Measurements from ENCODE around the gene LYPD6.

LYPD6 gene

GRCh38 chr2:149353421-149353820 lies 23.0 kb downstream of the LYPD6 start:
- DNase-seq (ENCODE audit: low read depth), result no peak

GRCh38 chr2:149355716-149356422 lies 25.5 kb downstream of the LYPD6 start:
- DNase-seq (ENCODE audit: low read depth), result no peak

- no peak for DNase-seq (ENCODE audit: low read depth)
These were observed 26.7 kb downstream of the LYPD6 start for GRCh38 chr2:149357058-149357457.

- no peak for DNase-seq (ENCODE audit: low read depth)
These were observed 29.7 kb downstream of the LYPD6 start for GRCh38 chr2:149360106-149360505.

DNA sequence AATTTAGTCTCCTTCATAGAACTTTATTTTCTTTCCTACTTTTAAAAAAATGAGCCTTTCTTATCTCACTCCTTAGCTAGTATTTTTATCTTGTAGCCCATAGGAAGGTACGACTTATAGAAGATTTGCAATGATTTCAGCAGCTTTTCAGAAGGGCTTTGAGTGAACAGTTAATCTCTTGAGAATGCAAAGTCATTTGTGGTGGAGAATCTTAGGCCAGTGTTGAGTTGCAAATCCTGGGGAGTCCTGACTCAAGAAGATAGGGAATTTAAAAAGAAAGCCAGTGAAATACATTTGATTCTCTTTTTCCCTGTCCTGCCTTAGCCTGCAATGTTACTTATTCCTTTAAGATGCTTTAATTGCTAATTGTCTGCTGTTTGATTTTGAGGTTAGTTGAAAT lies 33.6 kb downstream of the LYPD6 start:
- no peak for DNase-seq (ENCODE audit: low read depth)

GRCh38 chr2:149364839-149365238 lies 34.5 kb downstream of the LYPD6 start:
- no peak for DNase-seq (ENCODE audit: low read depth)

DNA sequence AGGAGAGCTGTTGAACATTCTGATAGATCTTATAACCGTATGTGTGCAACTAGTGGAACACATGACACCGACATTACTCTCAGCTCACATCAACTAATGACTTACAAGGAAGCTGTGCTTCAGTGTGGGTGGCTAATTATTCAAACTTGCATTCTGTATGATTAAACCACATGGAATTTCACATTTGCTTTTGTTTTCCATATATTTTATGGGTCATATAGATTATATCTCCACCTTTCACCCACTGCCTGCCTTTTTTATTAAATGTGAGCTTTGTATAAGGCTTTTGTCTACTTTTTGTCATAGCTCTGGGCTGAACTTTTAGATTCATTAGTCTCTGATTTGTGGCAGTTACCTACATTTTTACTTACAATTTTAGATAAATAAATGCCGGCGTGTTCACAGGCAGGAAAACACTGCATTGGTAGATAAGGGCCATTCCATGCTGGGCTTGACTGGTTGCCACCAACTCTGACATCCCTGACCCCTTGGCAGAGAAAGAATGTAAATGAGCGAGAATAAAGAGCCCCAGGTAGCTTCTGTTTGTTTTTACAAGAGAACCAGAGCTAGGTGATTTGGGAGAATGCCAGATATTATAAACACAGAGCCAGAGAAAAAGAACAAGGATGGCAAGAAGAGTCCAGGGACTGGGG lies 35.7 kb downstream of the LYPD6 start:
- no peak for DNase-seq (ENCODE audit: low read depth)

- DNase-seq (ENCODE audit: low read depth), result no peak
These were observed 39.8 kb downstream of the LYPD6 start for GRCh38 chr2:149370061-149370775.

GRCh38 chr2:149371476-149371875 lies 41.1 kb downstream of the LYPD6 start:
- no peak for DNase-seq (ENCODE audit: low read depth)

DNA sequence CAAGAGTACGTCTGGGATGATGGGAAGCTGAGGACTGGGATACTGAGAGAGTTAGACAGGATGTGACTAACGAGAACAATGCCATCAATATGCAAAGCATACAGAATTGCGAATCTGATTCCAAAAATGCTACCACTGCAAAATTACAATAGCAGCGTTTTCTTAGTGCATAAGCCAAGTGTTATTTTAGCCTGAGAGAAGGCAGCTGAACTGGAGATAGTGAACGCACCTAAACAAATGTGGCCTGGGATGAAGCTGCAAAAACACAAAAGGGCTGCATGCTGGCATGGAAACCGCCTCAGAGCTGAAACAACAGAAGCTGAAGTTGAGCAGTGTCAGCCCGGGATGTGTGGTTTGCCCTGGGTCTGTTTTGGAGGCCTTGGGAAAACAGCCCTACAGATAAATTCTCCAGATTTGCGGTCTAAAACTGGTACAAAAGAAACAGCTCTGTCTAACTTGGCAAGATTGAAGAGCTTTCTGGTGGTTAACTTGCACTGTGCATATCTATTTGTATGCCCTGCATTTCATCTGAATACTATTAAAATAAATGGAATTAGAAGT lies 45.5 kb downstream of the LYPD6 start:
- no peak for DNase-seq (ENCODE audit: low read depth)

- no peak for DNase-seq (ENCODE audit: low read depth)
These were observed 49.8 kb downstream of the LYPD6 start for GRCh38 chr2:149380205-149380604.

GRCh38 chr2:149383340-149383739 lies 53.0 kb downstream of the LYPD6 start:
- no peak for DNase-seq (ENCODE audit: low read depth)

GRCh38 chr2:149385350-149385749 lies 55.0 kb downstream of the LYPD6 start:
- DNase-seq (ENCODE audit: low read depth), result no peak

GRCh38 chr2:149387411-149387810 lies 57.0 kb downstream of the LYPD6 start:
- DNase-seq (ENCODE audit: low read depth), result no peak

DNA sequence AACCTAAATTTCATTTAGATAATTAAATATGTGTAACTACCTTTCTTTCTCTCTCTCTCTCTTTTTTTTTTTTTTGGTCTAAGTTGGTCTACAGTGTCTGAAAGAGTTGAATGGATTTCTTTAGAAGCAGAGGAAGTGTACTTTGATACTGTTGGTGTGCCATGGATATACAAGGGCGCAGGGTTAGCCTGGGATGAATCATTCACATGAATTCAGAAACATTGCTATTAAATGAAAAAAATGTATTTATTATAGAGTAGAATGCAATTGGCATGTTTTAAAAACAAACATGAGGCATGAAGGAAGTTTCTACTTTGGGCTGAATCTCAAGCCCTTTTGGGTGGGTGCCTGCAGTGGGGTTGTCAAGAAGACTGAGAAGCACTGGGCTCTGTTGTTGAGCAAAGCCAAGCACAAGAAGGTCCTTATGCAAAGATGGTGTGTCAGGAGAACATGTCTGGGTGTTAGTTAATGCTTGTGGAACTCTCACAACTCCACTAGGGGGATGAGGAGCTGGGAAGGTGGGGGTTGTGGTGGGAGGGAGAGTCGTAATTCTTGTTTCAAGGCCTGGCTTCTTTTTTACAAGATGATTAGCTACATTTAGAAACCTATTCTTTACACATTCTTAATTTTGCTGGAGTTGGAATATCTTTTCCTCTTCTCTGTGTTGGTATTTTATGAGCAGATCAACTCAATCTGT lies 57.9 kb downstream of the LYPD6 start:
- DNase-seq (ENCODE audit: low read depth), result no peak

- no peak for DNase-seq (ENCODE audit: low read depth)
These were observed 59.2 kb downstream of the LYPD6 start for GRCh38 chr2:149389506-149390167.

DNA sequence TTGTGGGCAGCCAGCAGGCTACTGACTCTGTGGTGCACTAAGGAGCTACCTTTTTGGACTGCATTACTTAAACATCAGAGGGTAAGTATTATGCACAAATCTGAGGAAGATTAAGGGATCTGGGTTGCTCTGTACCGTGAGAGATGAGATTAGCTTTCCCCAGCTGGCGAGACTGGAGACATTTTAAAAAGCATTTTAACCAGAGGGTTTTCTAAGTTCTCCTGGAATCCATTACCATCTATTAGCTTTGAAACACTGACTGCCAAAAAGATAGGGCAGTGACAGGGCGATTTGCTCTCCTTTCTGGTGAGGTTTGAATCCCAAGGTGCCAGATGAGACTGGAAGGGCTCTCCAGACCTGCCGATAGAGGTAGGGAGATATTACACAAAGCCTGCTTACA lies 63.2 kb downstream of the LYPD6 start:
- no peak for DNase-seq (ENCODE audit: low read depth)

DNA sequence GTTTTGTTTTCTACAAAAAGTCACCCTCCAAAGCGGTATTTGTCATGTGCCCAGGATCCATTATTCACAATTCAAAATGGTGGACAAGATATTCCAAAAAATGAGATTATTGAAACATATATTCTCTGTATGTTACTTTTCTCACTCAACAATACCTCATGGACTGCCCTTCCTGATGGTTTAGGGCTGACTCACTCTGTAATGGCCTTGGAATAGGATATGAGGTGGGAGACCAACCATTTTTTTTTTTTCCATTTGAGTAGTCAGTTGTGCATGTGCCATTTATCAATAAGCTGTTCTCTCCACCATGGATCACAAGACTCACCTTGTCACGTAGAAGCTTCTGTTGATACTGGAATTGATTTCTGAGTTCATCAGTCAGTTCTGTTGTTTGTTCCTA lies 64.5 kb downstream of the LYPD6 start:
- DNase-seq (ENCODE audit: low read depth), result no peak

- DNase-seq (ENCODE audit: low read depth), result no peak
These were observed 69.7 kb downstream of the LYPD6 start for GRCh38 chr2:149399934-149400615.

- no peak for DNase-seq (ENCODE audit: low read depth)
These were observed 70.6 kb downstream of the LYPD6 start for GRCh38 chr2:149400997-149401396.

- DNase-seq (ENCODE audit: low read depth), result no peak
These were observed 79.1 kb downstream of the LYPD6 start for GRCh38 chr2:149409506-149409905.
